PC-3 (cell line): ENCODE measurements around the gene VTCN1. TPM values are rescaled to one million over a fixed set of nuclear protein-coding genes. Genes with fewer than 3 reads are reported as not detected.

Experiments
- ATAC-seq: fragments of 200-7000 bp; cut with Tn5 transposase; 2 replicates; pipeline ENCODE4 v1.9.1; 2020; ENCODE audit warnings: mild to moderate bottlenecking, moderate library complexity
- BruUV-seq: library from RNA; stranded (reverse); fragments of 400-500 nt; replicated peaks from 2 replicates; lab custom pipeline; 2021; lab: Mats Ljungman, UMichigan
- CTCF ChIA-PET: fragments of 300-600 bp; sonication (Branson Sonifier 250); formaldehyde crosslinking; loops from one replicate; lab custom pipeline; 2022; ENCODE audit warnings: antibody characterized with exemption; lab: Charles Lee
- POLR2A ChIA-PET: fragments of 300-600 bp; sonication (Branson Sonifier 250); formaldehyde crosslinking; loops from one replicate; lab custom pipeline; 2022; ENCODE audit warnings: antibody characterized with exemption; ENCODE audit not compliant: unreplicated experiment; lab: Charles Lee
- DNase-seq: peaks from one replicate; pipeline ENCODE4 v3.0.0-alpha.2; 2015
- H2AFZ ChIP-seq: fragments of 300-600 bp; sonication (generic); 2 replicates; pipeline ENCODE4 v1.6.0; 2016; ENCODE audit warnings: antibody characterized with exemption, low read length
- H3F3A ChIP-seq: fragments of 300-600 bp; sonication (generic); one replicate; pipeline ENCODE4 v1.6.0; 2017; ENCODE audit warnings: antibody characterized with exemption, low read length, control low read depth, mild to moderate bottlenecking; ENCODE audit not compliant: unreplicated experiment
- H3K27ac ChIP-seq: fragments of 300-600 bp; sonication (generic); 2 replicates; pipeline ENCODE4 v1.5.1; 2016; ENCODE audit warnings: mild to moderate bottlenecking, low read length
- H3K27me3 ChIP-seq: fragments of 300-600 bp; sonication (generic); 2 replicates; pipeline ENCODE4 v1.6.1; 2016; ENCODE audit warnings: low read length, mixed read lengths
- H3K36me3 ChIP-seq: fragments of 300-600 bp; sonication (generic); 2 replicates; pipeline ENCODE4 v1.6.1; 2016; ENCODE audit warnings: low read depth, mixed run types, low read length, mixed read lengths
- H3K4me1 ChIP-seq: fragments of 300-600 bp; sonication (generic); 2 replicates; pipeline ENCODE4 v1.5.1; 2016; ENCODE audit warnings: low read length; ENCODE audit not compliant: insufficient read depth
- H3K4me2 ChIP-seq: fragments of 300-600 bp; sonication (generic); 2 replicates; pipeline ENCODE4 v1.6.0; 2016; ENCODE audit warnings: low read length
- H3K4me3 ChIP-seq: fragments of 300-600 bp; sonication (generic); 2 replicates; pipeline ENCODE4 v1.5.1; 2016; ENCODE audit warnings: mild to moderate bottlenecking, low read length, mixed read lengths
- H3K79me2 ChIP-seq: fragments of 300-600 bp; sonication (generic); 2 replicates; pipeline ENCODE4 v1.6.1; 2017; ENCODE audit warnings: low read length, mixed read lengths
- H3K9ac ChIP-seq: fragments of 300-600 bp; sonication (generic); 2 replicates; pipeline ENCODE4 v1.6.0; 2016; ENCODE audit warnings: mild to moderate bottlenecking, low read length
- H3K9me2 ChIP-seq: fragments of 300-600 bp; sonication (generic); replicated peaks from 2 replicates; pipeline ENCODE4 v1.6.1; 2016; ENCODE audit warnings: mixed run types, low read length, mixed read lengths
- H3K9me3 ChIP-seq: fragments of 300-600 bp; sonication (generic); 2 replicates; pipeline ENCODE4 v1.6.1; 2016; ENCODE audit warnings: low read length, mixed read lengths
- H4K20me1 ChIP-seq: fragments of 300-600 bp; sonication (generic); 2 replicates; pipeline ENCODE4 v1.6.1; 2016; ENCODE audit warnings: low read length, mixed read lengths
- CTCF ChIP-seq: fragments of 300-600 bp; sonication (generic); conservative IDR thresholded peaks from 2 replicates; pipeline ENCODE4 v1.5.1; 2017; ENCODE audit warnings: antibody characterized with exemption, low read depth, mild to moderate bottlenecking, low read length
- EZH2 ChIP-seq: fragments of 300-600 bp; sonication (generic); IDR thresholded peaks from one replicate; pipeline ENCODE4 v1.6.1; 2017; ENCODE audit warnings: antibody characterized with exemption, mild to moderate bottlenecking, low read length; ENCODE audit not compliant: unreplicated experiment
- EZH2phosphoT487 ChIP-seq: fragments of 300-600 bp; sonication (generic); IDR thresholded peaks from 2 replicates; pipeline ENCODE4 v1.6.1; 2018; ENCODE audit warnings: mild to moderate bottlenecking, antibody characterized with exemption, low read length, borderline replicate concordance
- intact Hi-C: fragments of 100-400 bp; cut with micrococcal nuclease; formaldehyde crosslinking; loops from 2 replicates; pipeline ENCODE4 v1.9.0; 2023
- total RNA-seq: library from RNA; depleted of rRNA; stranded (reverse); fragments of >200 nt; gene quantifications from 2 replicates; pipeline ENCODE4 v1.2.3, GENCODE V29; 2014

VTCN1 gene
- total RNA-seq, 1 experiment from 2014 or later, result not detected

- intact Hi-C loops, result no loop called here
- BruUV-seq, result no TSS peak
- no peak for ATAC-seq
Measured at GRCh38 chr1:117189726-117190125, 21.0 kb downstream of the VTCN1 start.

GRCh38 chr1:117188816-117189437, 21.8 kb downstream of the VTCN1 start:
- DNase-seq, result no peak
- Histone ChIP-seq H3K9me2 (no peaks in the 10 kb centered on the region), H3K4me1 (no peaks in the 10 kb centered on the region), H4K20me1 (no peaks in the 10 kb centered on the region), H2AFZ (no peak overlapping the region), H3K9me3 (no peaks in the 10 kb centered on the region), H3K27ac (no peak overlapping the region), H3K36me3 (no peaks in the 10 kb centered on the region), H3K27me3 (no peaks in the 10 kb centered on the region), H3K4me2 (no peak overlapping the region), H3K79me2 (no peaks in the 10 kb centered on the region), H3K4me3 (no peak overlapping the region), H3K9ac (no peak overlapping the region), H3F3A (no peaks in the 10 kb centered on the region)
- intact Hi-C loops, result no loop called here
- BruUV-seq, result no TSS peak
- ChIA-PET CTCF (no interaction called here), POLR2A (no interaction called here)
- TF ChIP-seq EZH2 (no peak), EZH2phosphoT487 (no peak), CTCF (no peak)
- no peak for ATAC-seq

More at GRCh38 chr1:117189726-117190125, 21.0 kb downstream of the VTCN1 start:
- Histone ChIP-seq H3K36me3 (no peaks in the 10 kb centered on the region), H3K4me2 (no peak overlapping the region), H3K4me1 (no peaks in the 10 kb centered on the region), H2AFZ (no peak overlapping the region), H3K9me3 (no peaks in the 10 kb centered on the region), H3K27me3 (no peaks in the 10 kb centered on the region), H3K9me2 (no peaks in the 10 kb centered on the region), H3K27ac (no peak overlapping the region), H3K79me2 (no peaks in the 10 kb centered on the region), H3F3A (no peaks in the 10 kb centered on the region), H3K9ac (no peak overlapping the region), H3K4me3 (no peak overlapping the region), H4K20me1 (no peaks in the 10 kb centered on the region)
- no peak for DNase-seq
- ChIA-PET CTCF (no interaction called here), POLR2A (no interaction called here)
- no peak for TF ChIP-seq EZH2phosphoT487
- no peak for TF ChIP-seq CTCF
- TF ChIP-seq EZH2, result no peak

GRCh38 chr1:117188170-117188815, 22.4 kb downstream of the VTCN1 start:
- Histone ChIP-seq H3F3A (no peaks in the 10 kb centered on the region), H3K9me3 (no peaks in the 10 kb centered on the region), H3K4me1 (no peaks in the 10 kb centered on the region), H3K9ac (no peak overlapping the region), H3K4me2 (no peak overlapping the region), H3K27me3 (no peaks in the 10 kb centered on the region), H3K27ac (no peak overlapping the region), H3K4me3 (no peak overlapping the region), H3K79me2 (no peaks in the 10 kb centered on the region), H3K9me2 (no peaks in the 10 kb centered on the region), H4K20me1 (no peaks in the 10 kb centered on the region), H2AFZ (no peak overlapping the region), H3K36me3 (no peaks in the 10 kb centered on the region)
- CTCF ChIA-PET, result no interaction called here
- intact Hi-C loops, result no loop called here
- BruUV-seq, result no TSS peak
- TF ChIP-seq CTCF (no peak), EZH2 (no peak), EZH2phosphoT487 (no peak)
- POLR2A ChIA-PET, result no interaction called here
- no peak for ATAC-seq
- DNase-seq, result no peak
